GM23338 (cell line): ENCODE results near the gene TOMM5. TPM values are rescaled to one million over a fixed set of nuclear protein-coding genes. Genes with fewer than 3 reads are reported as not detected.

ENCODE experiments used
- ATAC-seq: fragments of 200-7000 bp; cut with Tn5 transposase; 3 replicates; pipeline ENCODE4 v1.9.1; 2020
- DNase-seq: peaks from one replicate; pipeline ENCODE4 v3.0.0-alpha.2; 2015; ENCODE audit warnings: low spot score
- H2AFZ ChIP-seq: fragments of 200-600 bp; sonication (generic); 2 replicates; pipeline ENCODE4 v1.8.0; 2016; ENCODE audit warnings: antibody characterized with exemption, mild to moderate bottlenecking, moderate library complexity
- H3F3A ChIP-seq: fragments of 200-600 bp; sonication (generic); replicated peaks from 2 replicates; pipeline ENCODE4 v1.8.0; 2017; ENCODE audit warnings: antibody characterized with exemption, mixed run types, low read depth
- H3K27ac ChIP-seq: fragments of 200-600 bp; sonication (generic); 2 replicates; pipeline ENCODE4 v1.6.1; 2016; ENCODE audit warnings: low read depth
- H3K27me3 ChIP-seq: fragments of 200-600 bp; sonication (generic); 2 replicates; pipeline ENCODE4 v1.8.0; 2016; ENCODE audit warnings: mild to moderate bottlenecking, mixed run types, moderate library complexity; ENCODE audit not compliant: insufficient read depth
- H3K36me3 ChIP-seq: fragments of 200-600 bp; sonication (generic); 2 replicates; pipeline ENCODE4 v1.8.0; 2016; ENCODE audit warnings: mild to moderate bottlenecking; ENCODE audit not compliant: insufficient read depth
- H3K4me1 ChIP-seq: fragments of 200-600 bp; sonication (generic); 2 replicates; pipeline ENCODE4 v1.8.0; 2016; ENCODE audit warnings: mild to moderate bottlenecking, moderate library complexity; ENCODE audit not compliant: insufficient read depth
- H3K4me2 ChIP-seq: fragments of 200-600 bp; sonication (generic); 2 replicates; pipeline ENCODE4 v1.7.1; 2017; ENCODE audit warnings: mixed run types
- H3K4me3 ChIP-seq: fragments of 200-600 bp; sonication (generic); 2 replicates; pipeline ENCODE4 v1.6.1; 2016; ENCODE audit warnings: mixed run types
- H3K79me2 ChIP-seq: fragments of 200-600 bp; sonication (generic); replicated peaks from 2 replicates; pipeline ENCODE4 v1.8.0; 2017; ENCODE audit warnings: mild to moderate bottlenecking; ENCODE audit not compliant: insufficient read depth
- H3K9me2 ChIP-seq: fragments of 200-600 bp; sonication (generic); 2 replicates; pipeline ENCODE4 v1.8.0; 2017; ENCODE audit not compliant: insufficient read depth
- H4K20me1 ChIP-seq: fragments of 200-600 bp; sonication (generic); replicated peaks from 2 replicates; pipeline ENCODE4 v1.8.0; 2017; ENCODE audit warnings: mild to moderate bottlenecking; ENCODE audit not compliant: insufficient read depth
- H3K27ac Mint-ChIP-seq: 2 replicates; pipeline ENCODE4 v1.8.0; 2020; ENCODE audit warnings: inconsistent platforms, mild to moderate bottlenecking, moderate library complexity, mixed read lengths
- H3K27me3 Mint-ChIP-seq: 3 replicates; pipeline ENCODE4 v1.8.0; 2022; ENCODE audit warnings: low read depth, mild to moderate bottlenecking, moderate library complexity, mixed read lengths, inconsistent platforms; ENCODE audit not compliant: insufficient read depth, poor library complexity
- H3K36me3 Mint-ChIP-seq: 3 replicates; pipeline ENCODE4 v1.8.0; 2021; ENCODE audit warnings: low read depth, mild to moderate bottlenecking, inconsistent platforms, moderate library complexity, mixed read lengths
- H3K4me1 Mint-ChIP-seq: 3 replicates; pipeline ENCODE4 v1.8.0; 2020; ENCODE audit warnings: mild to moderate bottlenecking, inconsistent platforms, mixed read lengths
- H3K4me3 Mint-ChIP-seq: 3 replicates; pipeline ENCODE4 v1.8.0; 2021; ENCODE audit warnings: moderate library complexity, mild to moderate bottlenecking, inconsistent platforms, mixed read lengths
- H3K9me3 Mint-ChIP-seq: 3 replicates; pipeline ENCODE4 v1.8.0; 2020; ENCODE audit warnings: moderate library complexity, mild to moderate bottlenecking, inconsistent platforms, mixed read lengths
- CREB1 ChIP-seq: fragments of 250-450 bp; sonication (Bioruptor Pico); IDR thresholded peaks from 2 replicates; pipeline ENCODE4 v1.5.0; 2020; ENCODE audit warnings: low read depth, mild to moderate bottlenecking, moderate library complexity
- EZH2 ChIP-seq: fragments of 200-600 bp; sonication (generic); IDR thresholded peaks from one replicate; pipeline ENCODE4 v1.8.0; 2017; ENCODE audit warnings: antibody characterized with exemption, mild to moderate bottlenecking, low read depth; ENCODE audit not compliant: unreplicated experiment
- EZH2phosphoT487 ChIP-seq: fragments of 200-600 bp; sonication (generic); IDR thresholded peaks from one replicate; pipeline ENCODE4 v1.8.1; 2018; ENCODE audit warnings: antibody characterized with exemption; ENCODE audit not compliant: unreplicated experiment
- STAT1 ChIP-seq: IDR thresholded peaks from one replicate; pipeline ENCODE4 v1.6.1; 2016; ENCODE audit warnings: antibody characterized with exemption; ENCODE audit not compliant: unreplicated experiment
- polyA plus RNA-seq: library from polyadenylated mRNA; unstranded; fragments of >200 nt; fragmentation: Nextera tagmentation; extraction: Ambion mirVana; gene quantifications from 2 replicates; pipeline ENCODE4 v1.2.1, GENCODE V29; 2016
- total RNA-seq: library from RNA; depleted of rRNA; stranded (reverse); fragments of >200 nt; shearing (Covaris generic); gene quantifications from 2 replicates; pipeline ENCODE4 v1.2.3, GENCODE V29; 2014
- TF ChIP-seq, protein P1 (sequence below): IDR thresholded peaks from one replicate; pipeline ENCODE4 v1.6.1; 2018; ENCODE audit warnings: antibody characterized with exemption; ENCODE audit not compliant: unreplicated experiment
- TF ChIP-seq, protein P2 (sequence below), 2 experiments: fragments of 200-600 bp in 1 of 2; sonication (generic) in 1 of 2; conservative IDR thresholded peaks; 2 replicates each; pipeline versions ENCODE4 v1.5.1 to v1.6.1; 2016 to 2017; ENCODE audit warnings: antibody characterized with exemption in 2 of 2, low read depth in 2 of 2, mild to moderate bottlenecking in 2 of 2, moderate library complexity in 1 of 2

TOMM5 gene
- total and polyA plus RNA-seq, 2 experiments from 2014 or later, result 158 to 529 TPM

DNA sequence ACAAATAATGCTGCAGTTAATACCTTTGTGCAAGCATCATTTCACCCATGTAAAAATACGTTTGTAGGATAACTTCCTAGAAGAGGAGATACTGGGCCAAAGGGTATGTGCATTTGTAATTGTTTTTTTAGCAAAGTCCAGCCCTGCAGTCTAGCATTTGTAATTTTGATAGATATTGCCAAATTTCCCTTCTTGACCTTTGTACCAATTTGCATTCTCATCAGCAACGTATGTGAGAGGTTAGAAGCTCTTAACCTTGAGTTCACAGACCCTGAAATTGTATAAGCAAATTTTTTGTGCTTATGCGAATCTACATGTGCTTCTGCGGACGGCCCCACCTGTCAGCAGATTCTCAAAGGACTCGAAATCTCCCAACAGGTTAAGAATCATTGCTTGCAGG, 18.6 kb upstream of the TOMM5 start (continued):
- TF ChIP-seq, protein P1, sequence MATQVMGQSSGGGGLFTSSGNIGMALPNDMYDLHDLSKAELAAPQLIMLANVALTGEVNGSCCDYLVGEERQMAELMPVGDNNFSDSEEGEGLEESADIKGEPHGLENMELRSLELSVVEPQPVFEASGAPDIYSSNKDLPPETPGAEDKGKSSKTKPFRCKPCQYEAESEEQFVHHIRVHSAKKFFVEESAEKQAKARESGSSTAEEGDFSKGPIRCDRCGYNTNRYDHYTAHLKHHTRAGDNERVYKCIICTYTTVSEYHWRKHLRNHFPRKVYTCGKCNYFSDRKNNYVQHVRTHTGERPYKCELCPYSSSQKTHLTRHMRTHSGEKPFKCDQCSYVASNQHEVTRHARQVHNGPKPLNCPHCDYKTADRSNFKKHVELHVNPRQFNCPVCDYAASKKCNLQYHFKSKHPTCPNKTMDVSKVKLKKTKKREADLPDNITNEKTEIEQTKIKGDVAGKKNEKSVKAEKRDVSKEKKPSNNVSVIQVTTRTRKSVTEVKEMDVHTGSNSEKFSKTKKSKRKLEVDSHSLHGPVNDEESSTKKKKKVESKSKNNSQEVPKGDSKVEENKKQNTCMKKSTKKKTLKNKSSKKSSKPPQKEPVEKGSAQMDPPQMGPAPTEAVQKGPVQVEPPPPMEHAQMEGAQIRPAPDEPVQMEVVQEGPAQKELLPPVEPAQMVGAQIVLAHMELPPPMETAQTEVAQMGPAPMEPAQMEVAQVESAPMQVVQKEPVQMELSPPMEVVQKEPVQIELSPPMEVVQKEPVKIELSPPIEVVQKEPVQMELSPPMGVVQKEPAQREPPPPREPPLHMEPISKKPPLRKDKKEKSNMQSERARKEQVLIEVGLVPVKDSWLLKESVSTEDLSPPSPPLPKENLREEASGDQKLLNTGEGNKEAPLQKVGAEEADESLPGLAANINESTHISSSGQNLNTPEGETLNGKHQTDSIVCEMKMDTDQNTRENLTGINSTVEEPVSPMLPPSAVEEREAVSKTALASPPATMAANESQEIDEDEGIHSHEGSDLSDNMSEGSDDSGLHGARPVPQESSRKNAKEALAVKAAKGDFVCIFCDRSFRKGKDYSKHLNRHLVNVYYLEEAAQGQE, result no peak

DNA sequence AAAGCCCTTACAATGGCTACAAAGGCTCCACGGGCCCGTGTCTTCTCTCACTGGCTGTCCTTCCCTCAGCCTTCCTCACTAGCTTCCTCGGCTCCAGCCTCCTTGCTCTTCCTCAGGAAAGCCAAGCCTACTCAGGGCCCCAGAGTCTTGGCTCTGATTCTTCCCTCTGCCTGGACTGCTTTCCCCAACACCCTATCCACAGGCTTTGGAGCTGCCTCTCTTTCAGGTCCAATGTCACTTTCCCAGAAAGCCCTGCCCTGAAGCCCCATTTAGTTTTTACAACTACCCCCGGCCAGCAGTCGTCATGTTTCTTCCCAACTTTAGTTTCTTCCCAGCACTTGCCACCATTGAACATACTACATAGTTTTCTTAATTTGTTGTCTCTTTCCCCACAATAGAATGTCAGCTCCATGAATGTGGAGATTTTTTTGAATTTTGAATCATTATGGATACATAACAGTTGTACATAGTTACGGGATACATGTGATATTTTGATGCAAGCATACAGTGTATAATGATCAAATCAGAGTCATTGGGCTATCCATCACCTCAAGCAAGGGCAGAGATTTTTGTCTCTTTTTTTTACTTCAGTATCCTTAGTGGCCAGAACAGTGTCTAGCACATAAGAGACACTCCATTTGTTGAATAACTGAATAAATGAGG, 17.5 kb upstream of the TOMM5 start:
- ATAC-seq (no peak), DNase-seq (no peak)
- Histone ChIP-seq H3K27me3 (no peaks in the 10 kb centered on the region), H2AFZ (0 out of 2 replicates have a peak overlapping the region, but pooled peaks have one; percentile 74), H3F3A (no peaks in the 10 kb centered on the region), H4K20me1 (no peaks in the 10 kb centered on the region; the same call in 1 of the 2 replicates), H3K27ac (no peak overlapping the region), H3K4me2 (no peak overlapping the region), H3K9me2 (no peaks in the 10 kb centered on the region), H3K4me3 (no peak overlapping the region), H3K79me2 (no peaks in the 10 kb centered on the region), H3K36me3 (no peaks in the 10 kb centered on the region), H3K4me1 (no peaks in the 10 kb centered on the region)
- no peak overlapping the region for H3K27ac Mint-ChIP-seq
- H3K4me1 Mint-ChIP-seq, result no peaks in the 10 kb centered on the region
- H3K36me3 Mint-ChIP-seq, result no peaks in the 10 kb centered on the region
- TF ChIP-seq EZH2phosphoT487 (no peak), EZH2 (no peak)
- H3K9me3 Mint-ChIP-seq, result no peaks in the 10 kb centered on the region
- no peak overlapping the region for H3K4me3 Mint-ChIP-seq
- peaks cover 2% of the 10 kb centered on the region for H3K27me3 Mint-ChIP-seq

DNA sequence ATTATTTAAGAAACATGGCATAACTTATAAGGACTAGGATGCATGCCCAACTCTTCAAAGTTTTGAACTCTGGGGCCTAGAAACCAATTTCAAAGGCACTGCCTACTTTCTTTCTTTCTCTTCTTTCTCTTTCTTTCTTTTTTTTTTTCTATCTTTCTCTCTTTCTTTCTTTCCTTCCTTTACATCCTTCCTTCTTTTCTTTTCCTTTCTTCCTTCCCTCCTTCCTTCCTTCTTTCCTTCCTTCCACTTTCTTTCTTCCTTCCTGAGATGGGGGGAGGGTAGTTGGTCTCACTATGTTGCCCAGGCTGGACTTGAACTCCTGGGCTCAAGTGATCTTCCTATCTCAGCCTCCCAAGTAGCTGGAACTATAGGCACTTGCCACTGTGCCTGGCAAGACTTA, 15.9 kb upstream of the TOMM5 start:
- no peaks in the 10 kb centered on the region for H3K36me3 Mint-ChIP-seq
- no peak overlapping the region; the same call in 1 of the 2 replicates for H2AFZ ChIP-seq
- no peak overlapping the region for H3K27ac Mint-ChIP-seq
- no peaks in the 10 kb centered on the region for H3K79me2 ChIP-seq
- no peaks in the 10 kb centered on the region for H3K36me3 ChIP-seq
- H3K4me2 ChIP-seq, result no peak overlapping the region
- 0 out of 2 replicates have a peak, but pooled peaks cover under 1% of the 10 kb centered on the region for H3K9me2 ChIP-seq
- no peaks in the 10 kb centered on the region for H3K9me3 Mint-ChIP-seq
- ATAC-seq (no peak), DNase-seq (no peak)
- no peak overlapping the region for H3K4me3 Mint-ChIP-seq
- no peaks in the 10 kb centered on the region for H3F3A ChIP-seq
- H3K4me1 Mint-ChIP-seq, result no peaks in the 10 kb centered on the region
- no peaks in the 10 kb centered on the region for H3K4me1 ChIP-seq
- no peak overlapping the region for H3K4me3 ChIP-seq
- H4K20me1 ChIP-seq, result no peaks in the 10 kb centered on the region; the same call in 1 of the 2 replicates
- no peaks in the 10 kb centered on the region for H3K27me3 ChIP-seq
- peaks cover 2% of the 10 kb centered on the region for H3K27me3 Mint-ChIP-seq
- TF ChIP-seq, protein P2, sequence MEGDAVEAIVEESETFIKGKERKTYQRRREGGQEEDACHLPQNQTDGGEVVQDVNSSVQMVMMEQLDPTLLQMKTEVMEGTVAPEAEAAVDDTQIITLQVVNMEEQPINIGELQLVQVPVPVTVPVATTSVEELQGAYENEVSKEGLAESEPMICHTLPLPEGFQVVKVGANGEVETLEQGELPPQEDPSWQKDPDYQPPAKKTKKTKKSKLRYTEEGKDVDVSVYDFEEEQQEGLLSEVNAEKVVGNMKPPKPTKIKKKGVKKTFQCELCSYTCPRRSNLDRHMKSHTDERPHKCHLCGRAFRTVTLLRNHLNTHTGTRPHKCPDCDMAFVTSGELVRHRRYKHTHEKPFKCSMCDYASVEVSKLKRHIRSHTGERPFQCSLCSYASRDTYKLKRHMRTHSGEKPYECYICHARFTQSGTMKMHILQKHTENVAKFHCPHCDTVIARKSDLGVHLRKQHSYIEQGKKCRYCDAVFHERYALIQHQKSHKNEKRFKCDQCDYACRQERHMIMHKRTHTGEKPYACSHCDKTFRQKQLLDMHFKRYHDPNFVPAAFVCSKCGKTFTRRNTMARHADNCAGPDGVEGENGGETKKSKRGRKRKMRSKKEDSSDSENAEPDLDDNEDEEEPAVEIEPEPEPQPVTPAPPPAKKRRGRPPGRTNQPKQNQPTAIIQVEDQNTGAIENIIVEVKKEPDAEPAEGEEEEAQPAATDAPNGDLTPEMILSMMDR (conservative IDR thresholded peaks at IDR 0.05; ENCODE audit: low read depth in 2 of 2), result no peak
- TF ChIP-seq CREB1 (CRISPR knock-in tag) (no peak), EZH2 (no peak), STAT1 (no peak)
- H3K27ac ChIP-seq, result no peak overlapping the region
